Mesodermal cell (in vitro differentiated cells): ENCODE measurements around the gene GASK1A.

Experiments
- H3K27ac ChIP-seq: 2 replicates; pipeline ENCODE4 v1.7.0; 2013; ENCODE audit warnings: mild to moderate bottlenecking, low read depth, low read length, moderate library complexity; ENCODE audit not compliant: severe bottlenecking
- H3K36me3 ChIP-seq: 2 replicates; pipeline ENCODE4 v1.7.1; 2013; ENCODE audit warnings: mild to moderate bottlenecking, low read length, moderate library complexity; ENCODE audit not compliant: control insufficient read depth, insufficient read depth
- H3K4me1 ChIP-seq: one replicate; pipeline ENCODE4 v1.7.1; 2013; ENCODE audit warnings: mild to moderate bottlenecking, low read length; ENCODE audit not compliant: insufficient read depth, control insufficient read depth, poor library complexity, severe bottlenecking
- H3K4me3 ChIP-seq: 2 replicates; pipeline ENCODE4 v1.7.0; 2013; ENCODE audit warnings: low read length, control low read depth, mild to moderate bottlenecking; ENCODE audit not compliant: insufficient read depth, poor library complexity, severe bottlenecking; ENCODE audit errors: extremely low read depth
- H3K9me3 ChIP-seq: 2 replicates; pipeline ENCODE4 v1.7.1; 2013; ENCODE audit warnings: mild to moderate bottlenecking, low read length, moderate library complexity; ENCODE audit not compliant: control insufficient read depth
- WGBS, 2 experiments: methylation state at CpG; one replicate each; pipeline ENCODE4 v1.1.5; 2013; ENCODE audit warnings: missing lambda C conversion rate in 2 of 2; ENCODE audit not compliant: insufficient coverage in 2 of 2; 5-methylcytosine and 5-hydroxymethylcytosine counted together

Gene GASK1A

DNA sequence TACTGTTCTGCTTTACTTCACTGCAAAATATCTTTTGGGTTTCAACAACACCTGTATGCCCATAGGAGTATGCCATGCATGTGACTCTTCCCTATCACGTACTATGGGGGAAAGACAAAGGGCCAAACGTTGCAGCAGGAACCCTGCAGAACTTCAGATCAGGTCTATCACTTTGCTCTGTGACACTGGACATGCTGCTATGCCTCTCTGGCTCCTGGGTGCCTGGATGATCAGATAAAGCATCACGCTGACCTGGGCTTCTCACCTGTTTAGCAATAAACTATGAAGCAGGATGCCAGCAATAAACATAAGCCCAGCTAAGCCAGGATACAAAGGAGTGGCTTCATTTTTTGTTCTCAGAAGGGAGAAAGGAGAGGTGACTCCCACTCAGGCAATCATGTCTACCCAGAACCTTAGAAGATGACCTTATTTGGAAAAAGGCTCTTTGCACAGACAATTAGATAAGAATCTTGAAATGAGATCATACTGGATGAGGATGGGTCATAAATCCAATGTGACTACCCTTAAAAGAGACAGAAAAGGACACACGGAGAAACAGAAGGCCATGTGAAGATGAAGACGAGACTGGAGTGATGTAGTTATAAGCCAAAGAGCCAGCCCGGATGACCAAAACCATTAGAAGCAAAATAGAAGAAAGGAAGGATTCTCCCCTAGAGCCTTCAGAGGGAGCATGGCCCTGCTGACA is 107.5 kb downstream of the GASK1A start:
- peaks cover 6% of the 10 kb centered on the region for H3K4me1 ChIP-seq
- H3K4me3 ChIP-seq = no peak overlapping the region
- no peak overlapping the region for H3K27ac ChIP-seq
- WGBS, 2 experiments = 89 to 95% methylated on average over 5 to 6 of the region's 6 CpGs
- H3K36me3 ChIP-seq = no peaks in the 10 kb centered on the region
- no peaks in the 10 kb centered on the region for H3K9me3 ChIP-seq

DNA sequence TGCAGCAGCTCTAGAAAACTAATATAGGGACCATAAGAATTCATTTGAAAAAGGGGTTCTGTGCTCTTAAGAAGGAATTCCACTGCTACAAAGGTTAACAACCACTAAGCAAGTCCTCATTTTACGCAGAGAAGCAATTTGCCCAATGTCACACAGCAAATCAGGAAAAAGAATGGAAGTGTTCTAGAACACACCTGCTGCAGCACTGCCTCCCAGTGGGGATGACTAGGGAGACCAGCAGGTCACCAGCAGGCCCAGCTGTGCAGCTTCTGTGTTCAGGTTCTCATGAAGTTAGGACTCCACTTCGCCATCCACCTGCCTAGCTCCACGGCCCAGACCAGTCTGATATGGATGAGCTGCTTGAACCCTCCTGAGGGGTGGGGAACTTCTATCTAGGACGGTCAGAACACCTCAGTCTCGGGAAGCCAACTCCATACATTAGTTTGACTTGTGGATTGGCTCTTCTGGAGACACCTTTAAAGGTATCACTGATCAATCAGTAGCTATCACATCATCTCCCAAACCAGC is 108.2 kb downstream of the GASK1A start:
- 100% methylated on average over 4 of the region's 5 CpGs; no CpG with 5 or more reads in 1 of the 2 experiments for WGBS, 2 experiments
- peaks cover 6% of the 10 kb centered on the region for H3K4me1 ChIP-seq
- no peak overlapping the region for H3K27ac ChIP-seq
- H3K9me3 ChIP-seq = no peaks in the 10 kb centered on the region
- no peak overlapping the region for H3K4me3 ChIP-seq
- no peaks in the 10 kb centered on the region for H3K36me3 ChIP-seq

DNA sequence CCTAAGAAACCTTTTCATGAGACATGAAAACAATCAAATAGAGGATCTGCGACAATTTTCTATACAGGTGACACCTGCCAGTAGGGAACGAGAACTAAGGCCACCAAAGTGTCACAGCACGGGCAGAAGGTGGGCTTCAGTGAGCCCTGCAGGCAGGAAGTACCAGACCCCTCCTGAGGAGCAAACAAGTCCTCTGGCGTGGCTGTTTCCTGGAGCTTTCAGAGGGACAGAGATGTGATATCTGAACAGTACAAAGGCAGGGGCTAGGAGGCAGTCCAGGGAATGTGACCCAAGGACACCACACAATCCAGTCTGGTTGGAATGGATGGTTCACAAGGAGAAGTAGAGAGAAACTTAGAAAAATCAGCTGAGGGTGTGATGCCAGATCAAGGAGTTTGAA is 110.0 kb downstream of the GASK1A start:
- Histone ChIP-seq H3K4me1 (peaks cover 6% of the 10 kb centered on the region), H3K9me3 (no peaks in the 10 kb centered on the region), H3K27ac (no peak overlapping the region), H3K36me3 (no peaks in the 10 kb centered on the region), H3K4me3 (no peak overlapping the region)
- WGBS, 2 experiments = 81 to 96% methylated on average over 4 of the region's 4 CpGs

DNA sequence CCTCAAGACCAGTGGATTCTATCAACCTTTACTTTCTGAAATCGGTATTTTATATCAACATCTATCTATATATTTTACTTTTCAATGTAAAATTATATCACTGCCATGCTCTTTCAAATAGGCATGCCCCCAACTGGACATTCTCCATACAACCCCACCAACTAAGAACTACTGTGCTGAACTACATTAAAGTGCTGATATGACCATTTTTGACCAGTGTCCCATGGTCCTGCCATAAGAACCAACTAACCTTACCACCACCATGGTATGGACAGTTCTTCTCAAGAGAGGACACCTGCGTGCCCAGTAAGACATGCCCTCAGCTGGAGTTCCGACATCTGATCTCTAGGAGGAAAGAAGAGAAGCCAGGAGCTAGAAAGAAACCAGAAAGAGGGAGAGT is 111.1 kb downstream of the GASK1A start:
- Histone ChIP-seq H3K27ac (no peak overlapping the region), H3K9me3 (no peaks in the 10 kb centered on the region), H3K36me3 (no peaks in the 10 kb centered on the region), H3K4me3 (no peak overlapping the region), H3K4me1 (peaks cover 6% of the 10 kb centered on the region)
- WGBS, 2 experiments = 90 to 93% methylated on average over 2 of the region's 3 CpGs

DNA sequence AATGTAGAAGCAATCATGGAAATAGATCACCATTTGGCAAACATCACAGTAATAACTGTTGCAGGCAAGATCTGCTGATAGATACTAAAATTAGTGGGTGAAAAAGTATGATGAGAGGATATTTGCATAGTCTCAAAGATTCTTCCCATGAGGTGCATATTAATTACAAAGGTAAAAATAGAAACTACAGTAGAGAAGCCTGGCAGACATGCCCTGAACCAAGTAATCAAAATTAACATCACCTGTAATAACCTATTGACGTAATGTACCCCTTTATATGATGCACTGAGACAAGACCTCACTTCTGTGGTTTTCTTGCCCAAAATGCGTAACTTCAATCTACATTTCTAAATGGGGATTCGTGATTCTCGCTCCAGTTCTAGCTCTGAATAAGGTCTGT is 112.4 kb downstream of the GASK1A start:
- WGBS, 2 experiments = 90% methylated on average over 1 to 3 of the region's 4 CpGs

DNA sequence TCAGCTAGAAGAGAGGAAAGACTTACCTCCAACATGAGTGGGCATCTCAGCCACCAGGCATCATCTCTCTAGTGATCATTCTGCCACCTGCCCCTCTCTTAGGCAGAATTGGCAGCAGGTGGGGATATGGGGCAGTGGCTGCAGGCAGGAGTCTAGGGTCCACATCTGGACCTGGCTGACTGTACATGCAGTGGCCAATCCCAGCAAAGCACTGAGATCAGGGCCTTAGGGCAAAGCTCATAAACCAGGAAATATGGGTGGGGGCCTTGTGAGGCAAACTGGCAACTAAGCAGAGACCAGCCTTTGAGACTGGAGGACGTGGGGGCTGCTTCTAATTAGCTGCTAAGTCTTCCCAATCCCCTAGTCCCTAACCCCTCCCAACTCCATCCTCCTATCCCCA is 113.9 kb downstream of the GASK1A start:
- no peaks in the 10 kb centered on the region for H3K9me3 ChIP-seq
- H3K4me3 ChIP-seq = no peak overlapping the region
- no peaks in the 10 kb centered on the region for H3K36me3 ChIP-seq
- WGBS, 2 experiments = no CpG with 5 or more reads among the region's 1 CpG
- H3K27ac ChIP-seq = no peak overlapping the region
- H3K4me1 ChIP-seq = no peaks in the 10 kb centered on the region

More for the DNA sequence above, 112.4 kb downstream of the GASK1A start:
- peaks cover 3% of the 10 kb centered on the region for H3K4me1 ChIP-seq
- no peaks in the 10 kb centered on the region for H3K9me3 ChIP-seq
- no peaks in the 10 kb centered on the region for H3K36me3 ChIP-seq
- no peak overlapping the region for H3K4me3 ChIP-seq
- no peak overlapping the region for H3K27ac ChIP-seq

DNA sequence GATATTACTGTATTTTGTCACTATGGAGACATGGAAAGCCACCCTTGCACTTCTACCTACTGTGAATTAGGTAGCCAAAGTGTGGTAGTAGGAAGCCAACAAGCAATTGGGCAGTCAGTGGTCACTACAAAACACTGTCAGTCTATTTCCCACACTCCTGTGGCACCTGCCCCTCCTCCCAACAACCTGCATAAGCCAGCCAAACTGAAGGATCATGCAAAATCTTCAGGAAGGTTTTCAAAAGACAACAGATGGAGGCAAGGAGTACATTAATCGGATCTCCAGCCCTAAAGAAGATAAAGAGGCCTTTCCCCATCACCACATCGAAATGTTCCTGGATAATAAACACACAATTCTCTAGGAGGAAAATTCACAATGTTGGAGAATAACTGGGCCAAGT is 114.9 kb downstream of the GASK1A start:
- no peak overlapping the region for H3K27ac ChIP-seq
- H3K9me3 ChIP-seq = no peaks in the 10 kb centered on the region
- H3K4me1 ChIP-seq = no peaks in the 10 kb centered on the region
- no CpG with 5 or more reads among the region's 2 CpGs for WGBS, 2 experiments
- no peak overlapping the region for H3K4me3 ChIP-seq
- H3K36me3 ChIP-seq = no peaks in the 10 kb centered on the region

DNA sequence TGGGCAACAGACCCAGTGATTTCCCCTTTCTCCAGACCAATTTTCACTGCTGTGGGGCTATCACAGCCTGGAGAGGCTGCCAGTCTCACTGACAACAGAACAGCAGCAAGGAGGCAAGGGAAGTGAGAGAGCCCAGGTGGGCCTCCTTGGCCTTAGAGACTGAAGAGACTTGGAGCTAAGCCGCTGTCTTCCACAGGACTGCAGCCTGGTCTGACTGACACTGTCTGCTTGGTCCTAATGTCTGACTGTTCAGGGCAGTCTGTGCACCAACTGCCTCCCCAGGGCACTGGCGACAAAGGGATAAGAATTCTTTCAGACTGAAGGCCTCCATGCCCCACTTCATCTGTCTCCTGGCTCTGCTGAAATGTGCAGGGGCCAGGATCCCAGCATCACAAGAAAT is 115.3 kb downstream of the GASK1A start:
- no peak overlapping the region for H3K4me3 ChIP-seq
- no peak overlapping the region for H3K27ac ChIP-seq
- whole genome bisulfite sequencing, 2 experiments = 85 to 91% methylated on average over 2 of the region's 2 CpGs
- H3K4me1 ChIP-seq = no peaks in the 10 kb centered on the region
- no peaks in the 10 kb centered on the region for H3K9me3 ChIP-seq
- no peaks in the 10 kb centered on the region for H3K36me3 ChIP-seq

DNA sequence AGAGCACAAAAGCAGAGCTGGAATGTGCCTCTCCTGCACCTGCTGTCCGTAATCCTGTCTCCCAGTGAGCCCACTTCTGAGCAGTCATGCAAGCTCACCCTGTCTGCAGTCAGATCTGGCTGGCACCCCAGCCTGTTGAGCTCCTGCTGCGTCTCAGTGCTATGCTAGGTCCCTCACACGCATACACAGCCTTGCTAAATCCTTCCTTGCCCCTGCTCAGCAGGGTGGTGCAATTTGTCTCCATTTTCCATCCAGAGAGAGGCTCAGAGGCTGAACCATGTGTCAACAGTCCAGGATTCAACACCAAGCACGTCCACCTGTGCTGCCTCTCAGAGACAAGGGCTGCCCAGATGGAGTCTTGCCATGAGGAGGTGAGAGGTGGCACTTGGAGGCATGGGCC is 115.7 kb downstream of the GASK1A start:
- Histone ChIP-seq H3K27ac (no peak overlapping the region), H3K4me3 (no peak overlapping the region), H3K36me3 (no peaks in the 10 kb centered on the region), H3K4me1 (no peaks in the 10 kb centered on the region), H3K9me3 (no peaks in the 10 kb centered on the region)
- WGBS, 2 experiments = 88 to 98% methylated on average over 3 to 4 of the region's 4 CpGs

DNA sequence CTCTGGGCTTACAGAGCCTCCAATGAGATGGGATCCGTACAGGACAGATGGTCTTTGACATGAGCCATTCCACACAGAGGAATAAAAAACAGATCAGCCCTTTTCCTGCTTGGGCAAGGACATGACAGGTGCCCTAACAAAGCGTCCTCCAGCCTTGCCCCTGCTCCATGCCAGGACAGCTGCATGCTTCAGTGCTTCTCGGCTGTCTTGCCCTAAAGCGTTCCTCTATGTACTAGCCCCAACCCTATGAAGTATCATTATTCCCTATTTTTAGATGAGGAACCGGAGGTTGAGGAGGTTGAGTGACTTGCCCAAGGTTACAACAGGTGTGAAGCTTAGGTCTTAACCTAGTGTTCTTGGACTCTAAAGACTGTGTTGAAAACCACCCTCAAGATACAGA is 116.3 kb downstream of the GASK1A start:
- Histone ChIP-seq H3K36me3 (no peaks in the 10 kb centered on the region), H3K27ac (no peak overlapping the region)
- WGBS, 2 experiments = 88 to 94% methylated on average over 2 to 3 of the region's 5 CpGs

DNA sequence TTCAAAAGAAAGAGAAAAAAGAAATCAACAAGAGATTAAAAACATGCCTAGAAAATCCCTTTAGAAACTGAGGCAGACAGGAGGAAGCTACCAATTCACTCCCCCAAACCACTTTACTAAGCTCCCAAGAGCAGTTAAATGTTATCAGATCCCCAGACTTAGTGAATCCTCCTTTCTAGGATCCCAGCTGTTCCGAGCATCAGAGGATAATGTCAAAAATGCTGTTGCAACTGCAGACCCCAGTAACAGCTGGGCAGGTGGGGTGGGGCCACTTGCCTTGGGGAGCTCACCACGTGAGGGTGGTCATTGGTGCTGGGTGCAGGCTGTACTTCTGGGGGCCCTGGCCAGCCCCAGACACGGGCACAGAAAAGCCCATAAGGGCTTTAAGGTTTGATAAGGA is 117.7 kb downstream of the GASK1A start:
- Histone ChIP-seq H3K9me3 (no peaks in the 10 kb centered on the region), H3K36me3 (no peaks in the 10 kb centered on the region), H3K4me1 (no peaks in the 10 kb centered on the region), H3K4me3 (no peak overlapping the region), H3K27ac (no peak overlapping the region)
- 90 to 100% methylated on average over 2 of the region's 3 CpGs for WGBS, 2 experiments

More for the DNA sequence above, 116.3 kb downstream of the GASK1A start:
- Histone ChIP-seq H3K4me1 (no peaks in the 10 kb centered on the region), H3K4me3 (no peak overlapping the region), H3K9me3 (no peaks in the 10 kb centered on the region)
